PC-9 (cell line): Measurements from ENCODE around the gene CLBA1.

Experiments
- EZH2 ChIP-seq: fragments of 200-600 bp; sonication (generic); IDR thresholded peaks from 2 replicates; pipeline ENCODE4 v1.8.0; 2017; ENCODE audit warnings: antibody characterized with exemption, low read depth
- TF ChIP-seq, protein P1 (sequence below): fragments of 200-600 bp; sonication (generic); conservative IDR thresholded peaks from 2 replicates; pipeline ENCODE4 v1.6.1; 2017; ENCODE audit warnings: mixed run types, antibody characterized with exemption, mild to moderate bottlenecking, moderate library complexity

DNA sequence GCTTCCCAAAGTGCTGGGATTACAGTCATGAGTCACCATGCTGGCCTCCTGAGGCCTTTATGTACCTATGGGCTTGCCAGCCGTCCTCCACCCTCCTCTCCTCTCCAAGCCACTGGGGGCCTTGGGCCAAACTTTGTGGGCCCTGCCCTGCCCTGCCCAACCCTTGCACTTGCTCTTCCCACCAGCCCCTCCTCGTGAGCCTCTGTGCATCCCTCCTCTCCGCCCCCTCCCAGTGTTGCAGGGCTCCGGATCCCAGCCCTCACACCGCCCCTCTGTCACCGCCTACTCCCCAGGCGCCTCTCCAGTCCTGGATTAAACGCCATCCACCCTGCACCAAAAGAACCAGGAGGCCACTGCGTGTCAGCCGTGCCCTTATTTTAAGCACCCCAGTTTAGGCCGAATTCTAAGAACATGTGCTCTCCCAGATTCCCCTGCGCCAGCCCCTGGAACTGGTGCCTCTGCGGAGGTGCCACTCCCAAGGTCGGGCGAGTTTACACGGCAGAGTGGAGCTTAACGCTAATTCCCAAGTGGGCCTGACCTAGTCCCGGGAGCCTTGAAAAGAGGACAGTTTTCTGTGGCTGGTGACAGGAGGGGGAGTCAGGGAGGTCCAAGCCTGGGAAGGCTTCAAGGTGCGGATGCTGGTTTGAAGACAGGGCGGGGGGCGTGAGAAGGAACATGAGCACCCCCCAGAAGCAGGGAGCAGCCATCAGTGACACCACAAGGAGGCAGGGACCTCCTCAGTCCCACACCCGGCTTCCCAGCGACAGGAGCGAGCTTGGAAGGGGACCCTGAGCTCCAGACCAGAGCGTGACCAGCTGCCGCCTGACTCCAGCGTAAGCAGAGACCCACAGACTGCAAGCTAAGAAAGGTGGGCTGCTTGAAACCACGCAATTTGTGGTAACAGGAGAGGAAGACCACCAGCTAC, 56.5 kb downstream of the CLBA1 start:
- TF ChIP-seq, protein P1, sequence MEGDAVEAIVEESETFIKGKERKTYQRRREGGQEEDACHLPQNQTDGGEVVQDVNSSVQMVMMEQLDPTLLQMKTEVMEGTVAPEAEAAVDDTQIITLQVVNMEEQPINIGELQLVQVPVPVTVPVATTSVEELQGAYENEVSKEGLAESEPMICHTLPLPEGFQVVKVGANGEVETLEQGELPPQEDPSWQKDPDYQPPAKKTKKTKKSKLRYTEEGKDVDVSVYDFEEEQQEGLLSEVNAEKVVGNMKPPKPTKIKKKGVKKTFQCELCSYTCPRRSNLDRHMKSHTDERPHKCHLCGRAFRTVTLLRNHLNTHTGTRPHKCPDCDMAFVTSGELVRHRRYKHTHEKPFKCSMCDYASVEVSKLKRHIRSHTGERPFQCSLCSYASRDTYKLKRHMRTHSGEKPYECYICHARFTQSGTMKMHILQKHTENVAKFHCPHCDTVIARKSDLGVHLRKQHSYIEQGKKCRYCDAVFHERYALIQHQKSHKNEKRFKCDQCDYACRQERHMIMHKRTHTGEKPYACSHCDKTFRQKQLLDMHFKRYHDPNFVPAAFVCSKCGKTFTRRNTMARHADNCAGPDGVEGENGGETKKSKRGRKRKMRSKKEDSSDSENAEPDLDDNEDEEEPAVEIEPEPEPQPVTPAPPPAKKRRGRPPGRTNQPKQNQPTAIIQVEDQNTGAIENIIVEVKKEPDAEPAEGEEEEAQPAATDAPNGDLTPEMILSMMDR = no peak
- no peak for TF ChIP-seq EZH2
